ENCODE measurements around the gene SATB2.

GRCh38 chr2:199460101-199460671 is 2.4 kb upstream of the SATB2 start:
- TF ChIP-seq POLR2A (IDR thresholded peaks at IDR 0.05) (peak in 1 of 2 donors; percentile 2), CTCF (IDR thresholded peaks at IDR 0.05) (no peak)
